Measurements from ENCODE around the gene ANO6.

ANO6 gene

GRCh38 chr12:45357539-45358417, 141.9 kb downstream of the ANO6 start:
- no peak for DNase-seq (ENCODE audit: extremely low read depth, low read depth)
- no peak overlapping the region for H3K4me3 ChIP-seq (replicated peaks; ENCODE audit: low read depth, low read length)
- TF ChIP-seq, protein P1, sequence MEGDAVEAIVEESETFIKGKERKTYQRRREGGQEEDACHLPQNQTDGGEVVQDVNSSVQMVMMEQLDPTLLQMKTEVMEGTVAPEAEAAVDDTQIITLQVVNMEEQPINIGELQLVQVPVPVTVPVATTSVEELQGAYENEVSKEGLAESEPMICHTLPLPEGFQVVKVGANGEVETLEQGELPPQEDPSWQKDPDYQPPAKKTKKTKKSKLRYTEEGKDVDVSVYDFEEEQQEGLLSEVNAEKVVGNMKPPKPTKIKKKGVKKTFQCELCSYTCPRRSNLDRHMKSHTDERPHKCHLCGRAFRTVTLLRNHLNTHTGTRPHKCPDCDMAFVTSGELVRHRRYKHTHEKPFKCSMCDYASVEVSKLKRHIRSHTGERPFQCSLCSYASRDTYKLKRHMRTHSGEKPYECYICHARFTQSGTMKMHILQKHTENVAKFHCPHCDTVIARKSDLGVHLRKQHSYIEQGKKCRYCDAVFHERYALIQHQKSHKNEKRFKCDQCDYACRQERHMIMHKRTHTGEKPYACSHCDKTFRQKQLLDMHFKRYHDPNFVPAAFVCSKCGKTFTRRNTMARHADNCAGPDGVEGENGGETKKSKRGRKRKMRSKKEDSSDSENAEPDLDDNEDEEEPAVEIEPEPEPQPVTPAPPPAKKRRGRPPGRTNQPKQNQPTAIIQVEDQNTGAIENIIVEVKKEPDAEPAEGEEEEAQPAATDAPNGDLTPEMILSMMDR (IDR thresholded peaks at IDR 0.05; ENCODE audit: low read depth, low read length, missing control alignments), result no peak

- no peak overlapping the region for H3K4me3 ChIP-seq (replicated peaks; ENCODE audit: low read depth, low read length)
- TF ChIP-seq, protein P1 (IDR thresholded peaks at IDR 0.05; ENCODE audit: low read depth, low read length, missing control alignments), result no peak
- DNase-seq (ENCODE audit: extremely low read depth, low read depth), result no peak
These were observed 146.4 kb downstream of the ANO6 start for GRCh38 chr12:45362291-45362690.

- no peak overlapping the region for H3K4me3 ChIP-seq (replicated peaks; ENCODE audit: low read depth, low read length)
- TF ChIP-seq, protein P1 (IDR thresholded peaks at IDR 0.05; ENCODE audit: low read depth, low read length, missing control alignments), result no peak
- no peak for DNase-seq (ENCODE audit: extremely low read depth, low read depth)
These were observed 148.0 kb downstream of the ANO6 start for GRCh38 chr12:45363903-45364302.

GRCh38 chr12:45368841-45369489, 153.1 kb downstream of the ANO6 start:
- TF ChIP-seq, protein P1 (IDR thresholded peaks at IDR 0.05; ENCODE audit: low read depth, low read length, missing control alignments), result no peak
- peak; percentile 55 for DNase-seq (ENCODE audit: extremely low read depth, low read depth)
- H3K4me3 ChIP-seq (replicated peaks; ENCODE audit: low read depth, low read length), result no peak overlapping the region

DNA sequence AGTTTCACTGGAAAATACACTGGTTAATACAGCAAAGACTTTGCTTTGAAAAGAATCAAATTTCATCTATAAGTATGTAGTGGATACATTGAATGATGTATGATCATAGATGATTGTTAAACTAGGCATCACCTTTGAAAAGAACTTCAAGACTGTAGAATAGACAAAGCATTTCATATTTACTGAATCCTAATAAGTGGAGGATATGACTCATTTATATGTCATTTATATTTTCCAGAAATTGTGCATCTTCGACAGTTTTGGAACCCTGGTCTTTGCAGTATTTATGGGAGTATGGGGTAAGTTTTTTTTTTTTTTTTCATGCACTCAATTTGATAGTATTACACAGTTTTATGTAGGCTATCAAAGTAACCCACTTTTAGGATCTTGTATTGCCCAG, 161.9 kb downstream of the ANO6 start:
- TF ChIP-seq, protein P1 (IDR thresholded peaks at IDR 0.05; ENCODE audit: low read depth, low read length, missing control alignments), result no peak
- no peak overlapping the region for H3K4me3 ChIP-seq (replicated peaks; ENCODE audit: low read depth, low read length)
- DNase-seq (ENCODE audit: extremely low read depth, low read depth), result no peak

- TF ChIP-seq, protein P1 (IDR thresholded peaks at IDR 0.05; ENCODE audit: low read depth, low read length, missing control alignments), result no peak
- DNase-seq (ENCODE audit: extremely low read depth, low read depth), result peak; percentile 11
- no peak overlapping the region for H3K4me3 ChIP-seq (replicated peaks; ENCODE audit: low read depth, low read length)
These were observed 163.4 kb downstream of the ANO6 start for GRCh38 chr12:45379261-45379660.
